Fibroblast of lung (primary cell): ENCODE data around the gene DDX20.

Experiments used
- EZH2 ChIP-seq: IDR thresholded peaks from 2 replicates; pipeline ENCODE4 v1.5.1; 2012; ENCODE audit warnings: low read length, control low read depth, mild to moderate bottlenecking; ENCODE audit errors: missing control alignments
- TF ChIP-seq, protein P1 (sequence below), 2 donors: IDR thresholded peaks in 1 of 2; conservative IDR thresholded peaks in 1 of 2; 1 replicate in 1 of 2; 2 replicates in 1 of 2; pipeline ENCODE4 v1.5.1; 2011 to 2012; ENCODE audit warnings: low read length in 2 of 2, control low read depth in 1 of 2, inconsistent platforms in 1 of 2, low read depth in 1 of 2, mild to moderate bottlenecking in 1 of 2

DNA sequence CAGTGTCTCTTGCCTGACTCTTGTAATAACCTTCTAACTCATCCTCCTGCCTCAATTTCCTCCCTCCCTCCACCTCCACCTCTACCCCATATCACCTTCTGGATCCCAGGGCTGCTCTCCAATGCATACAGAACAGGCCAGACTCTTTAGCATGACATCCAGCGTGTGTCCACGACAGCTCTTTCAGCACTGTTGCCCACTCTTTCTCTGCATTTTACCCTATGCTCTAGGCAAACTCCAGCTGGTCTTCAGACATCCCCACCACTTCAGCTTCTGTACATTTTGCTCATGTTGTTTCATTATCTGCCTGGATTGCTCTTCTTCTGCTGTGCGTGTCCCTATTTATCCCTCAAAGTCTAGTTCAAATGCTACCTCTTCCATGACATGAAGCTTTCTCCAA, 21.3 kb upstream of the DDX20 start:
- TF ChIP-seq, protein P1, sequence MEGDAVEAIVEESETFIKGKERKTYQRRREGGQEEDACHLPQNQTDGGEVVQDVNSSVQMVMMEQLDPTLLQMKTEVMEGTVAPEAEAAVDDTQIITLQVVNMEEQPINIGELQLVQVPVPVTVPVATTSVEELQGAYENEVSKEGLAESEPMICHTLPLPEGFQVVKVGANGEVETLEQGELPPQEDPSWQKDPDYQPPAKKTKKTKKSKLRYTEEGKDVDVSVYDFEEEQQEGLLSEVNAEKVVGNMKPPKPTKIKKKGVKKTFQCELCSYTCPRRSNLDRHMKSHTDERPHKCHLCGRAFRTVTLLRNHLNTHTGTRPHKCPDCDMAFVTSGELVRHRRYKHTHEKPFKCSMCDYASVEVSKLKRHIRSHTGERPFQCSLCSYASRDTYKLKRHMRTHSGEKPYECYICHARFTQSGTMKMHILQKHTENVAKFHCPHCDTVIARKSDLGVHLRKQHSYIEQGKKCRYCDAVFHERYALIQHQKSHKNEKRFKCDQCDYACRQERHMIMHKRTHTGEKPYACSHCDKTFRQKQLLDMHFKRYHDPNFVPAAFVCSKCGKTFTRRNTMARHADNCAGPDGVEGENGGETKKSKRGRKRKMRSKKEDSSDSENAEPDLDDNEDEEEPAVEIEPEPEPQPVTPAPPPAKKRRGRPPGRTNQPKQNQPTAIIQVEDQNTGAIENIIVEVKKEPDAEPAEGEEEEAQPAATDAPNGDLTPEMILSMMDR (conservative IDR thresholded peaks at IDR 0.05 in 1 of 2, IDR thresholded peaks at IDR 0.05 in 1 of 2; ENCODE audit: low read depth in 1 of 2, low read length in 2 of 2) = no peak
- no peak for TF ChIP-seq EZH2
